Midbrain (tissue), 1 donor: ENCODE measurements around the gene PXDC1.
"Not testable (repeated sequence)": the region's sequence is repeated elsewhere in the genome, so short reads cannot be mapped to it uniquely, and the experiment has no call there.

Experiments used
- DNase-seq: peaks from one replicate; lab custom pipeline; 2025; lab: John Stamatoyannopoulos, UW

PXDC1 gene

GRCh38 chr6:3782876-3783832, 31.6 kb upstream of the PXDC1 start:
- no peak for DNase-seq

- no peak for DNase-seq
Observed at GRCh38 chr6:3781504-3781903, 30.0 kb upstream of the PXDC1 start.

- no peak for DNase-seq
Observed at GRCh38 chr6:3779574-3779849, 28.0 kb upstream of the PXDC1 start.

GRCh38 chr6:3778701-3779573, 27.4 kb upstream of the PXDC1 start:
- DNase-seq = no peak

- no peak for DNase-seq
Observed at GRCh38 chr6:3777730-3778461, 26.4 kb upstream of the PXDC1 start.

- DNase-seq = no peak
Observed at GRCh38 chr6:3776881-3777507, 25.5 kb upstream of the PXDC1 start.

GRCh38 chr6:3775847-3776246, 24.3 kb upstream of the PXDC1 start:
- DNase-seq = no peak

GRCh38 chr6:3775386-3775785, 23.9 kb upstream of the PXDC1 start:
- no peak for DNase-seq

- no peak for DNase-seq
Observed at GRCh38 chr6:3773678-3774298, 22.3 kb upstream of the PXDC1 start.

- DNase-seq = not testable (repeated sequence)
Observed at GRCh38 chr6:3772127-3772999, 20.9 kb upstream of the PXDC1 start.

GRCh38 chr6:3771407-3772011, 20.0 kb upstream of the PXDC1 start:
- DNase-seq = no peak

- no peak for DNase-seq
Observed at GRCh38 chr6:3770023-3770720, 18.7 kb upstream of the PXDC1 start.

- no peak for DNase-seq
Observed at GRCh38 chr6:3769610-3770009, 18.1 kb upstream of the PXDC1 start.

- DNase-seq = no peak
Observed at GRCh38 chr6:3768502-3768901, 17.0 kb upstream of the PXDC1 start.

- not testable (repeated sequence) for DNase-seq
Observed at GRCh38 chr6:3767483-3767882, 16.0 kb upstream of the PXDC1 start.

- no peak for DNase-seq
Observed at GRCh38 chr6:3766214-3766613, 14.7 kb upstream of the PXDC1 start.

GRCh38 chr6:3765415-3765814, 13.9 kb upstream of the PXDC1 start:
- no peak for DNase-seq

GRCh38 chr6:3764516-3765335, 13.2 kb upstream of the PXDC1 start:
- no peak for DNase-seq
